Fibroblast of lung (primary cell): ENCODE results near the gene TSPAN5.

ENCODE experiments used
- CTCF ChIP-seq, 2 donors: IDR thresholded peaks in 1 of 2; conservative IDR thresholded peaks in 1 of 2; 1 replicate in 1 of 2; 2 replicates in 1 of 2; pipeline ENCODE4 v1.5.1; 2011 to 2012; ENCODE audit warnings: low read length in 2 of 2, control low read depth in 1 of 2, inconsistent platforms in 1 of 2, low read depth in 1 of 2, mild to moderate bottlenecking in 1 of 2
- EZH2 ChIP-seq: IDR thresholded peaks from 2 replicates; pipeline ENCODE4 v1.5.1; 2012; ENCODE audit warnings: low read length, control low read depth, mild to moderate bottlenecking; ENCODE audit errors: missing control alignments

GRCh38 chr4:98560321-98560720 lies 98.1 kb downstream of the TSPAN5 start:
- TF ChIP-seq CTCF (conservative IDR thresholded peaks at IDR 0.05 in 1 of 2, IDR thresholded peaks at IDR 0.05 in 1 of 2; ENCODE audit: low read depth in 1 of 2, low read length in 2 of 2) (no peak), EZH2 (no peak)
